T-helper 1 cell treated with Interleukin-12 subunit alpha and Interleukin-12 subunit beta and Interleukin-4 antibody, amounts not matched to agents 30 μg/mL and 1 μg/mL, for 36 hours (primary cell): ENCODE results near the gene QDPR.
"Not testable (repeated sequence)": the region's sequence is repeated elsewhere in the genome, so short reads cannot be mapped to it uniquely, and the experiment has no call there.

Source experiments
- H3K27ac Mint-ChIP-seq: one replicate; pipeline ENCODE4 v1.8.0; 2021; ENCODE audit warnings: mild to moderate bottlenecking, mixed read lengths
- H3K27me3 Mint-ChIP-seq: one replicate; pipeline ENCODE4 v1.8.0; 2021; ENCODE audit warnings: low read depth, mixed read lengths
- H3K36me3 Mint-ChIP-seq: one replicate; pipeline ENCODE4 v1.8.0; 2021; ENCODE audit warnings: low read depth, mixed read lengths
- H3K4me1 Mint-ChIP-seq: one replicate; pipeline ENCODE4 v1.8.0; 2021; ENCODE audit warnings: low read depth, mixed read lengths
- H3K4me3 Mint-ChIP-seq: one replicate; pipeline ENCODE4 v1.8.0; 2021; ENCODE audit warnings: mild to moderate bottlenecking, moderate library complexity, mixed read lengths
- H3K9me3 Mint-ChIP-seq: one replicate; pipeline ENCODE4 v1.8.0; 2021; ENCODE audit warnings: mixed read lengths

The QDPR gene

DNA sequence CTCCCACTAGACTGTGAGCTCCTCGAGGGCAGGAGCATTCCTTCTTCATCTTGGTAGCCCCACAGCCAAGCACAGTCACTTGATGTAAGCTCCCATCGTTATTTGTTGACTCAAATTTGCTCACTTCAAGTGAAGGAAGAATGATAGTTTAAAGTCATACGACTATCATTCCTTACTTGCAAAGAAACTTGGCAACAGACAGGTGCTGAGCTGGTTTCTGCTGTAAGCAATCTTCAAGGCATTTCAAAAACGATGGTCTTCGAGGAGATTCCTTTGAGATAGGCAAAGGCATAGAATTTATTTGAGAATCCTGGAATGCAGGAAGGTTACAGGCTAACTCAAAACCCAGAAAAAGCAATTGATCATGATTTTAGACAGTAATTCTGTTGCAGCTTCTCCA lies 64.8 kb downstream of the QDPR start:
- Mint-ChIP-seq H3K27ac (no peak overlapping the region), H3K9me3 (no peaks in the 10 kb centered on the region), H3K27me3 (peaks cover 7% of the 10 kb centered on the region), H3K36me3 (no peaks in the 10 kb centered on the region), H3K4me3 (no peak overlapping the region), H3K4me1 (peaks cover 2% of the 10 kb centered on the region)

GRCh38 chr4:17442477-17442876 lies 69.4 kb downstream of the QDPR start:
- not testable (repeated sequence) for H3K36me3 Mint-ChIP-seq, H3K9me3 Mint-ChIP-seq, H3K4me1 Mint-ChIP-seq, H3K27ac Mint-ChIP-seq, H3K4me3 Mint-ChIP-seq, H3K27me3 Mint-ChIP-seq

- Mint-ChIP-seq H3K27me3 (no peaks in the 10 kb centered on the region), H3K4me1 (no peaks in the 10 kb centered on the region), H3K27ac (no peak overlapping the region), H3K9me3 (peaks cover 3% of the 10 kb centered on the region), H3K36me3 (no peaks in the 10 kb centered on the region), H3K4me3 (no peak overlapping the region)
Observed at GRCh38 chr4:17437396-17437795, 74.5 kb downstream of the QDPR start.

GRCh38 chr4:17436750-17437090 lies 75.2 kb downstream of the QDPR start:
- H3K27me3 Mint-ChIP-seq = no peaks in the 10 kb centered on the region
- H3K4me1 Mint-ChIP-seq = no peaks in the 10 kb centered on the region
- no peaks in the 10 kb centered on the region for H3K36me3 Mint-ChIP-seq
- H3K27ac Mint-ChIP-seq = no peak overlapping the region
- peaks cover 7% of the 10 kb centered on the region for H3K9me3 Mint-ChIP-seq
- H3K4me3 Mint-ChIP-seq = no peak overlapping the region
